Stomach (tissue), 9 donors: ENCODE measurements around the gene CFAP20DC. TPM values are rescaled to one million over a fixed set of nuclear protein-coding genes. Genes with fewer than 3 reads are reported as not detected.

ENCODE experiments used
- DNase-seq, 2 donors: peaks; one replicate each; pipeline versions ENCODE4 v3.0.0 to v3.0.0-alpha.2; 2013 to 2019
- H3K27ac ChIP-seq, 5 donors: fragments of 200-600 bp in 4 of 5; sonication (generic) in 4 of 5; one replicate each; pipeline ENCODE4 v1.5.1; 2013 to 2019; ENCODE audit warnings: mild to moderate bottlenecking in 1 of 5, moderate library complexity in 1 of 5
- H3K27me3 ChIP-seq, 3 donors: fragments of 200-600 bp; sonication (generic); one replicate each; pipeline ENCODE4 v1.5.1; 2017 to 2019; ENCODE audit warnings: mixed run types in 1 of 3
- H3K36me3 ChIP-seq, 4 donors: fragments of 200-600 bp; sonication (generic); 1 replicate in 3 of 4; 2 replicates in 1 of 4; pipeline ENCODE4 v1.5.1; 2016 to 2019
- H3K4me1 ChIP-seq, 4 donors: fragments of 200-600 bp; sonication (generic); one replicate each; pipeline ENCODE4 v1.5.1; 2016 to 2019
- H3K4me3 ChIP-seq, 4 donors: fragments of 200-600 bp; sonication (generic) in 3 of 4; one replicate each; pipeline ENCODE4 v1.5.1; 2016 to 2019; ENCODE audit warnings: mild to moderate bottlenecking in 1 of 4
- H3K9me3 ChIP-seq, 4 donors: fragments of 200-600 bp; sonication (generic); one replicate each; pipeline ENCODE4 v1.5.1; 2016 to 2019
- EP300 ChIP-seq: sonication (generic); formaldehyde crosslinking; IDR thresholded peaks from one replicate; pipeline ENCODE4 v1.6.1; 2017; ENCODE audit warnings: antibody characterized with exemption
- POLR2A ChIP-seq, 4 donors: fragments of 450-650 bp; IDR thresholded peaks; one replicate each; pipeline ENCODE4 v1.6.1; 2016; ENCODE audit warnings: antibody characterized with exemption in 4 of 4, control low read depth in 2 of 4, mild to moderate bottlenecking in 1 of 4, moderate library complexity in 1 of 4
- POLR2AphosphoS5 ChIP-seq, 3 donors: sonication (generic); formaldehyde crosslinking; IDR thresholded peaks; one replicate each; pipeline ENCODE4 v1.6.1; 2016; ENCODE audit warnings: antibody characterized with exemption in 3 of 3
- WGBS, 5 donors: extraction: QIAGEN DNeasy Blood & Tissue Kit in 3 of 5; methylation state at CpG; one replicate each; pipeline versions ENCODE4 v1.1.5 to v1.1.7; 2013 to 2018; 5-methylcytosine and 5-hydroxymethylcytosine counted together
- intact Hi-C: fragments of 100-400 bp; cut with DNase I; formaldehyde crosslinking; loops from one replicate; pipeline ENCODE4 v1.15.1; 2023; ENCODE audit warnings: low total_unique reads
- polyA plus RNA-seq, 3 donors: library from polyadenylated mRNA; stranded (reverse); fragments of 200-250 nt; gene quantifications; one replicate each; pipeline ENCODE4 v1.2.3, GENCODE V29; 2013
- total RNA-seq, 5 donors: library from RNA; depleted of rRNA; stranded (reverse); fragments of >200 nt; gene quantifications; one replicate each; pipeline versions ENCODE4 v1.1.0 to v1.2.3, GENCODE V29; 2014 to 2016
- TF ChIP-seq, protein P1 (sequence below), 7 experiments: fragments of 450-650 bp in 4 of 7; fragments of 200-600 bp in 3 of 7; sonication (generic) in 3 of 7; IDR thresholded peaks; one replicate each; pipeline ENCODE4 v1.5.1; 2016 to 2019; ENCODE audit warnings: antibody characterized with exemption in 7 of 7, control low read depth in 2 of 7, mild to moderate bottlenecking in 1 of 7
- donor health status: healthy with polysubstance abuse.
- donor health status: Bipolar disorder and iron deficiency.
- donor health status: healthy.

CFAP20DC gene
- total and polyA plus RNA-seq, 8 donors = 0.81 to 2.0 (median 1.00) TPM; not detected in 4

DNA sequence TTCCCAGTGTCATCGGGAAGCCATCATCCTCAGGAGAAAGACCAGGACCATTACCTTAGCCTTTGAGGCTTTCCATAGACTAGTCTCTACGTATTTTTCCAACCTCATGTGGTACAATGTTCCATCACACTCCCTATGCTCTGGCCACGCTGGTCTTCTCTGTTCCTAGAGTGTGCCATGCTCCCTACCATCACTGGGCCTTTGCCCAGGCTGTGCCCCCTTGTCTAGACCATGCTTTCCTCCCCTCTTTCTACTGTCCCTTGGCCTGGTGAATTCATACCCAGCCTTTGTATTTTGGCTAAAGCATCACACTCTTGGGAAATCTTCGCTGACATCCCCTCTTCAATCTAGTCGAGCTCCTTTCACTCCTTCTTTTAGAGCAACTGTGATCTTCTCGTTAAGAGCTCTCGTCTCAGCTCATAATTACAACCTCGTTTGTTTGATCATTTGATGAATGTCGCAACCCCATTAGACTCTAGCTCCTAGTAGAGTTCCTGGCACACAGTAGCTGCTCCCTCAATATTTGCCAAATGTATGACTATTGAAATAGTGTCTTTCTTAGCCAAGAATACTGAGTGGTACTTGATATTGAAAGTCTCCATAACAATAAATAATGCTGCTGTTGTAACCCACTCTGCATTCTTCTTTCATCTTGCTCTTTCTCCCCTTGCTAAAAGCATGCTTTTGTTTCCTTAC is 283.1 kb downstream of the CFAP20DC start:
- TF ChIP-seq POLR2A (IDR thresholded peaks at IDR 0.05) (no peak), POLR2AphosphoS5 (IDR thresholded peaks at IDR 0.05) (no peak)
- TF ChIP-seq, protein P1, sequence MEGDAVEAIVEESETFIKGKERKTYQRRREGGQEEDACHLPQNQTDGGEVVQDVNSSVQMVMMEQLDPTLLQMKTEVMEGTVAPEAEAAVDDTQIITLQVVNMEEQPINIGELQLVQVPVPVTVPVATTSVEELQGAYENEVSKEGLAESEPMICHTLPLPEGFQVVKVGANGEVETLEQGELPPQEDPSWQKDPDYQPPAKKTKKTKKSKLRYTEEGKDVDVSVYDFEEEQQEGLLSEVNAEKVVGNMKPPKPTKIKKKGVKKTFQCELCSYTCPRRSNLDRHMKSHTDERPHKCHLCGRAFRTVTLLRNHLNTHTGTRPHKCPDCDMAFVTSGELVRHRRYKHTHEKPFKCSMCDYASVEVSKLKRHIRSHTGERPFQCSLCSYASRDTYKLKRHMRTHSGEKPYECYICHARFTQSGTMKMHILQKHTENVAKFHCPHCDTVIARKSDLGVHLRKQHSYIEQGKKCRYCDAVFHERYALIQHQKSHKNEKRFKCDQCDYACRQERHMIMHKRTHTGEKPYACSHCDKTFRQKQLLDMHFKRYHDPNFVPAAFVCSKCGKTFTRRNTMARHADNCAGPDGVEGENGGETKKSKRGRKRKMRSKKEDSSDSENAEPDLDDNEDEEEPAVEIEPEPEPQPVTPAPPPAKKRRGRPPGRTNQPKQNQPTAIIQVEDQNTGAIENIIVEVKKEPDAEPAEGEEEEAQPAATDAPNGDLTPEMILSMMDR (IDR thresholded peaks at IDR 0.05) = no peak
- H3K27ac ChIP-seq = no peak overlapping the region
- intact Hi-C loops = no loop called here

GRCh38 chr3:58755150-58755549 is 294.7 kb downstream of the CFAP20DC start:
- Histone ChIP-seq H3K9me3 (peaks cover 0 to 3% (median 0%) of the 10 kb centered on the region in 4 donors), H3K4me3 (no peak overlapping the region), H3K27ac (no peak overlapping the region), H3K36me3 (no peaks in the 10 kb centered on the region), H3K27me3 (no peaks in the 10 kb centered on the region), H3K4me1 (no peaks in the 10 kb centered on the region)
- WGBS, 5 donors = 41 to 57% (median 53%) methylated on average over 2 of the region's 2 CpGs
- TF ChIP-seq POLR2A (IDR thresholded peaks at IDR 0.05) (no peak), POLR2AphosphoS5 (IDR thresholded peaks at IDR 0.05) (no peak), EP300 (no peak)
- TF ChIP-seq, protein P1 (IDR thresholded peaks at IDR 0.05) = no peak
- no peak for DNase-seq
- intact Hi-C loops = no loop called here

More for the DNA sequence above, 283.1 kb downstream of the CFAP20DC start:
- whole genome bisulfite sequencing, 5 donors = 81 to 91% (median 84%) methylated on average over 9 of the region's 9 CpGs
- no peak for DNase-seq
- H3K4me1 ChIP-seq = no peaks in the 10 kb centered on the region
- H3K9me3 ChIP-seq = peaks cover 0 to 12% (median 12%) of the 10 kb centered on the region in 4 donors
- H3K36me3 ChIP-seq = no peaks in the 10 kb centered on the region
- no peak overlapping the region for H3K4me3 ChIP-seq
- no peaks in the 10 kb centered on the region for H3K27me3 ChIP-seq

DNA sequence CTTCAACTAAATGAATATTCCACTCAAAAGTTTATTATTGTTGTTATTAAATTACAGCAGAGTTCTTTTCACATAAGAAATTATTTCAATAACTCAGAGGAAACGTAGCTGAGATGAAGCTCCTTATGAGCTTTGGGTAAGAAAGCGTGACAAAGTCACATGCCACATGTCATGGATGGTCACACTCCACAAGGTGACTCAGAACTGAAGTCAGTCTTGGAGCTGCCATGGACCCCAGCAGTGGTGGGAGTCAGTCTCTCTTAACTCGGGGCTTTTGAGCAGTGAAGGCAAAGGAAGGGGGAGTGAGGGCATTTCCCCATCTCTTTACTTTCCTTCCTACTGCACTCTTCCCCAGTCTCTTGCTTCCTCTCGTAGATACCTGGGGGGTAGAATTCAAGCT is 295.8 kb downstream of the CFAP20DC start:
- Histone ChIP-seq H3K4me1 (no peaks in the 10 kb centered on the region), H3K4me3 (no peak overlapping the region), H3K9me3 (no peaks in the 10 kb centered on the region), H3K36me3 (no peaks in the 10 kb centered on the region), H3K27ac (no peak overlapping the region), H3K27me3 (no peaks in the 10 kb centered on the region)
- DNase-seq = no peak
- TF ChIP-seq POLR2A (IDR thresholded peaks at IDR 0.05) (no peak), POLR2AphosphoS5 (IDR thresholded peaks at IDR 0.05) (no peak), EP300 (no peak)
- TF ChIP-seq, protein P1 (IDR thresholded peaks at IDR 0.05) = no peak
- 86 to 91% (median 88%) methylated on average over 4 of the region's 4 CpGs for WGBS, 5 donors
- intact Hi-C loops = no loop called here

- WGBS, 5 donors = 66 to 91% (median 85%) methylated on average over 3 of the region's 3 CpGs
- Histone ChIP-seq H3K9me3 (no peaks in the 10 kb centered on the region), H3K27ac (no peak overlapping the region)
Measured at GRCh38 chr3:58751882-58752567, 297.8 kb downstream of the CFAP20DC start.

More at GRCh38 chr3:58751882-58752567, 297.8 kb downstream of the CFAP20DC start:
- TF ChIP-seq, protein P1 (IDR thresholded peaks at IDR 0.05) = no peak
- TF ChIP-seq EP300 = no peak
- TF ChIP-seq POLR2AphosphoS5 (IDR thresholded peaks at IDR 0.05) = no peak
- no peak for TF ChIP-seq POLR2A (IDR thresholded peaks at IDR 0.05)
- peak in 1 of 2 donors; percentile 8 for DNase-seq
- Histone ChIP-seq H3K4me1 (no peaks in the 10 kb centered on the region), H3K36me3 (no peaks in the 10 kb centered on the region), H3K27me3 (no peaks in the 10 kb centered on the region), H3K4me3 (no peak overlapping the region)
- intact Hi-C loops = no loop called here
